Upper lobe of left lung (tissue), 6 donors: ENCODE measurements around the gene NCAM2. TPM values are rescaled to one million over a fixed set of nuclear protein-coding genes. Genes with fewer than 3 reads are reported as not detected.

Source experiments
- ATAC-seq, 2 donors: fragments of 200-7000 bp; cut with Tn5 transposase; one replicate each; pipeline ENCODE4 v1.9.1; 2022; ENCODE audit warnings: mild to moderate bottlenecking in 2 of 2, moderate library complexity in 2 of 2; ENCODE audit not compliant: low FRiP score in 2 of 2
- DNase-seq, 2 donors: peaks; one replicate each; pipeline ENCODE4 v3.0.0-alpha.2; 2019 to 2020
- H3K27ac ChIP-seq, 4 donors: fragments of 200-600 bp; sonication (generic); one replicate each; pipeline ENCODE4 v1.5.1; 2016 to 2019
- H3K27me3 ChIP-seq, 4 donors: fragments of 200-600 bp; sonication (generic); one replicate each; pipeline ENCODE4 v1.5.1; 2017 to 2019
- H3K36me3 ChIP-seq, 4 donors: fragments of 200-600 bp; sonication (generic); one replicate each; pipeline ENCODE4 v1.5.1; 2016 to 2019
- H3K4me1 ChIP-seq, 4 donors: fragments of 200-600 bp; sonication (generic); one replicate each; pipeline ENCODE4 v1.5.1; 2018 to 2019
- H3K4me3 ChIP-seq, 4 donors: fragments of 200-600 bp; sonication (generic); one replicate each; pipeline ENCODE4 v1.5.1; 2017 to 2019; ENCODE audit warnings: mild to moderate bottlenecking in 2 of 4, moderate library complexity in 1 of 4
- H3K9me3 ChIP-seq, 4 donors: fragments of 200-600 bp; sonication (generic); one replicate each; pipeline ENCODE4 v1.5.1; 2018 to 2019
- EP300 ChIP-seq, 4 donors: sonication (generic); formaldehyde crosslinking; IDR thresholded peaks; one replicate each; pipeline ENCODE4 v1.5.1; 2017; ENCODE audit warnings: antibody characterized with exemption in 4 of 4, control low read depth in 2 of 4
- POLR2A ChIP-seq, 4 donors: fragments of 450-650 bp; IDR thresholded peaks; one replicate each; pipeline ENCODE4 v1.5.1; 2016 to 2017; ENCODE audit warnings: antibody characterized with exemption in 4 of 4, mild to moderate bottlenecking in 2 of 4
- POLR2AphosphoS5 ChIP-seq, 2 donors: sonication (generic); formaldehyde crosslinking; IDR thresholded peaks; one replicate each; pipeline ENCODE4 v1.5.1; 2017; ENCODE audit warnings: antibody characterized with exemption in 2 of 2
- WGBS, 2 donors: methylation state at CpG; one replicate each; pipeline ENCODE4 v1.1.5; 2017 to 2018; 5-methylcytosine and 5-hydroxymethylcytosine counted together
- total RNA-seq, 6 donors: library from RNA; depleted of rRNA in 4 of 6; stranded (reverse); fragments of >200 nt in 4 of 6; gene quantifications; one replicate each; pipeline versions ENCODE4 v1.1.0 to v1.2.1, GENCODE V29; 2016 to 2021
- TF ChIP-seq, protein P1 (sequence below), 6 experiments: fragments of 450-650 bp in 4 of 6; fragments of 200-600 bp in 2 of 6; sonication (generic) in 2 of 6; IDR thresholded peaks; one replicate each; pipeline ENCODE4 v1.5.1; 2016 to 2019; ENCODE audit warnings: antibody characterized with exemption in 6 of 6
- donor health status: DM: no; HTN: no; CAD: no; lungs with moderate emphysema.
- donor health status: DM: no; HTN: yes; CAD: no; lungs with severe emphysema.

Gene NCAM2
- total RNA-seq, 6 donors from 2014 or later, result 2.0 to 8.6 (median 2.9) TPM

GRCh38 chr21:21385404-21385803 lies 387.2 kb downstream of the NCAM2 start:
- no peaks in the 10 kb centered on the region for H3K36me3 ChIP-seq
- no peak overlapping the region for H3K27ac ChIP-seq
- H3K4me3 ChIP-seq, result no peak overlapping the region
- ATAC-seq (no peak), DNase-seq (no peak)
- TF ChIP-seq EP300 (IDR thresholded peaks at IDR 0.05) (no peak), POLR2AphosphoS5 (IDR thresholded peaks at IDR 0.05) (no peak), POLR2A (IDR thresholded peaks at IDR 0.05) (no peak)
- TF ChIP-seq, protein P1, sequence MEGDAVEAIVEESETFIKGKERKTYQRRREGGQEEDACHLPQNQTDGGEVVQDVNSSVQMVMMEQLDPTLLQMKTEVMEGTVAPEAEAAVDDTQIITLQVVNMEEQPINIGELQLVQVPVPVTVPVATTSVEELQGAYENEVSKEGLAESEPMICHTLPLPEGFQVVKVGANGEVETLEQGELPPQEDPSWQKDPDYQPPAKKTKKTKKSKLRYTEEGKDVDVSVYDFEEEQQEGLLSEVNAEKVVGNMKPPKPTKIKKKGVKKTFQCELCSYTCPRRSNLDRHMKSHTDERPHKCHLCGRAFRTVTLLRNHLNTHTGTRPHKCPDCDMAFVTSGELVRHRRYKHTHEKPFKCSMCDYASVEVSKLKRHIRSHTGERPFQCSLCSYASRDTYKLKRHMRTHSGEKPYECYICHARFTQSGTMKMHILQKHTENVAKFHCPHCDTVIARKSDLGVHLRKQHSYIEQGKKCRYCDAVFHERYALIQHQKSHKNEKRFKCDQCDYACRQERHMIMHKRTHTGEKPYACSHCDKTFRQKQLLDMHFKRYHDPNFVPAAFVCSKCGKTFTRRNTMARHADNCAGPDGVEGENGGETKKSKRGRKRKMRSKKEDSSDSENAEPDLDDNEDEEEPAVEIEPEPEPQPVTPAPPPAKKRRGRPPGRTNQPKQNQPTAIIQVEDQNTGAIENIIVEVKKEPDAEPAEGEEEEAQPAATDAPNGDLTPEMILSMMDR (IDR thresholded peaks at IDR 0.05), result no peak
- no peaks in the 10 kb centered on the region for H3K9me3 ChIP-seq
- WGBS, 2 donors, result 51 to 54% methylated on average over 3 of the region's 3 CpGs
- no peaks in the 10 kb centered on the region for H3K4me1 ChIP-seq
- no peaks in the 10 kb centered on the region for H3K27me3 ChIP-seq

DNA sequence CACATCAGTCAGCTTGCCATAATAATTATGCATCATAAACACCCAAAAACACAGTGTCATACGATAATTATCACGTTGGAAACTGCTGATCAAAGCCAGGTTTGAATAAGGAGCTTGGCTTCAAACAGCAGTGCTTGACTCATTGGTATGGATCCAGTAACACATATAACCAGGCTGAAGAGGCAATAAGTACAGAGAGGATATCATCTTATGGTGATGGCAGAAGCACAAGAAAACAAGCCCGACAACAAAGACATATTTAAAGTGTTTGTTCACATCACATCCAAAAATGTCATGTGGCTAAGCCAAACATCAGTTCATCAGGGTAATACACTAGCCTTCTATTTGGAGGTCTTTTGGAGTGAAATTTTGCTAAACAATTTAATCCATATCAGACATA lies 389.7 kb downstream of the NCAM2 start:
- ATAC-seq (no peak), DNase-seq (no peak)
- H3K9me3 ChIP-seq, result no peaks in the 10 kb centered on the region
- 54 to 57% methylated on average over 3 of the region's 3 CpGs for WGBS, 2 donors
- H3K36me3 ChIP-seq, result no peaks in the 10 kb centered on the region
- no peak for TF ChIP-seq POLR2AphosphoS5 (IDR thresholded peaks at IDR 0.05)
- TF ChIP-seq, protein P1 (IDR thresholded peaks at IDR 0.05), result no peak
- TF ChIP-seq POLR2A (IDR thresholded peaks at IDR 0.05), result no peak
- no peak for TF ChIP-seq EP300 (IDR thresholded peaks at IDR 0.05)
- H3K4me1 ChIP-seq, result no peaks in the 10 kb centered on the region
- no peak overlapping the region for H3K4me3 ChIP-seq
- no peaks in the 10 kb centered on the region for H3K27me3 ChIP-seq
- no peak overlapping the region for H3K27ac ChIP-seq

DNA sequence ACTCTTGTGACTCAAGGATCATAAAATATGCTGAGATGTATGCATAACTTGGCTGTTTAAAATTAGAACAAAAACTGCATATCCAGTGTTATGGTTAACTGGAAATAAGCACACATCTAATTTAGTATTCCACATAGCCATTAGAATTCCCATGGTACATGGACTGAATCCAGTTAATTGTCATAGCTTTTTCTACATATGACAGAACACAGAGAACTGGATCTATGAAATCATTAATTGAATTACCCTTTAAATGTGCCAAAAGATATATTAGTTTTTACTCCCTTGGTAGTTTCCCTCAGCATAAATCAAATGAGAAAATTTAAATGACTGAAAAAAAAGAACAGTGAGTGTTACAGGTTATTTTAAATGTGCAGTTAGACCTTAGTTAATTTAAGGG lies 395.9 kb downstream of the NCAM2 start:
- DNase-seq (no peak), ATAC-seq (no peak)
- Histone ChIP-seq H3K27me3 (no peaks in the 10 kb centered on the region), H3K9me3 (peaks cover 0 to 13% (median 8%) of the 10 kb centered on the region in 4 donors), H3K4me3 (no peak overlapping the region), H3K4me1 (no peaks in the 10 kb centered on the region), H3K36me3 (no peaks in the 10 kb centered on the region), H3K27ac (no peak overlapping the region)
- TF ChIP-seq, protein P1 (IDR thresholded peaks at IDR 0.05), result no peak
- no peak for TF ChIP-seq POLR2AphosphoS5 (IDR thresholded peaks at IDR 0.05)

DNA sequence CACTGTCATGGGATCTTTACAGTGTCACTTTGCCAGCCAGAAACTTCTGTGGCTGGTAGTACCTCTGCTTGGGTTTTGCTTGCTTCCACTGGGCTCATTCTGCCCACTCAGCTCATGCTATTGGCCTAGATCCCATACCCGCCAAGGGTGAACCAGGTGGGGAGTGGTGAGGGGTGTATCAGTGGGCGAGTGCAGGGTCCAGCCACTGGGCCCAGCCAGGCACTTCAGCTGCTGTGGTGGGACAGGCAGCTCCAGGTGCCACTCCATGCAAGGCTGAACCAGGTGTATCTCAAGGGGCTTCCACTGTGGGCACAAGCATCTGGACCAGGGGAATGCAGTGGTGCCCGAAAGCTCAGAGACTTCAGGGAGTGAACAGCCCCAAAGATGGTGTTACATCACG lies 398.2 kb downstream of the NCAM2 start:
- ATAC-seq (peak in 1 of 2 donors; percentile 51), DNase-seq (peak in 1 of 2 donors; percentile 33)
- no peak for TF ChIP-seq EP300 (IDR thresholded peaks at IDR 0.05)
- no peak for TF ChIP-seq POLR2AphosphoS5 (IDR thresholded peaks at IDR 0.05)
- TF ChIP-seq POLR2A (IDR thresholded peaks at IDR 0.05), result no peak
- TF ChIP-seq, protein P1 (IDR thresholded peaks at IDR 0.05), result no peak

DNA sequence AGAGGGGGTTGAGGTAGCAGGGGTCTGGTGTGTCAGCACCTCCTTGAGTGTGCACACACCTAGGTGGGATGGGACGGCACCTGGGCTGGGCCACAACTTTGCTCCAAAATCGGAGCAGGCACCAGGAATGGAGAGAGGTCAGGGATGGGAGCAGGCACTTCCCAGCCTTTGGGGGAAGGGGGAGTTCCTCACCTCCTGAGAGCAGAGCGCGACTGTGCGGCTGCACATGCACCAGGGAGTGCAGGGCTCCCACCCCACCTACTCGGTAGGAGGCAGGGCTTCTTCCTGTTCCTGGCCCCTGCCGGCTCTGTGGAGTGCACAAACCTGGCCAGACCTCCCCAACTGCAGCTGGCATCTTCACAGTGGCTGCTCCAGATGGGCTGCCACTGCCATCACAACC lies 399.3 kb downstream of the NCAM2 start:
- Histone ChIP-seq H3K4me1 (no peaks in the 10 kb centered on the region), H3K4me3 (no peak overlapping the region), H3K36me3 (no peaks in the 10 kb centered on the region), H3K9me3 (peaks cover 0 to 19% (median 13%) of the 10 kb centered on the region in 4 donors), H3K27me3 (no peaks in the 10 kb centered on the region), H3K27ac (no peak overlapping the region)
- TF ChIP-seq EP300 (IDR thresholded peaks at IDR 0.05), result no peak
- no peak for TF ChIP-seq POLR2AphosphoS5 (IDR thresholded peaks at IDR 0.05)
- TF ChIP-seq, protein P1 (IDR thresholded peaks at IDR 0.05), result no peak
- TF ChIP-seq POLR2A (IDR thresholded peaks at IDR 0.05), result no peak
- peak in 1 of 2 donors; percentile 46 for DNase-seq
- 87 to 94% methylated on average over 4 to 7 of the region's 7 CpGs for WGBS, 2 donors
- peak in 1 of 2 donors; percentile 69 for ATAC-seq

More for the DNA sequence above, 398.2 kb downstream of the NCAM2 start:
- H3K27me3 ChIP-seq, result no peaks in the 10 kb centered on the region
- H3K4me1 ChIP-seq, result no peaks in the 10 kb centered on the region
- WGBS, 2 donors, result 83 to 100% methylated on average over 2 to 4 of the region's 4 CpGs
- no peak overlapping the region for H3K4me3 ChIP-seq
- no peaks in the 10 kb centered on the region for H3K36me3 ChIP-seq
- H3K9me3 ChIP-seq, result peaks cover 0 to 13% (median 8%) of the 10 kb centered on the region in 4 donors
- no peak overlapping the region for H3K27ac ChIP-seq
